ENCODE data around the gene WDR17. TPM values are rescaled to one million over a fixed set of nuclear protein-coding genes. Genes with fewer than 3 reads are reported as not detected.

The WDR17 gene
- total and polyA plus RNA-seq, 2 donors (not counting 3 experiments of a cell fraction or from before 2014, with no cell fraction given), result 0.07 to 0.42 TPM

DNA sequence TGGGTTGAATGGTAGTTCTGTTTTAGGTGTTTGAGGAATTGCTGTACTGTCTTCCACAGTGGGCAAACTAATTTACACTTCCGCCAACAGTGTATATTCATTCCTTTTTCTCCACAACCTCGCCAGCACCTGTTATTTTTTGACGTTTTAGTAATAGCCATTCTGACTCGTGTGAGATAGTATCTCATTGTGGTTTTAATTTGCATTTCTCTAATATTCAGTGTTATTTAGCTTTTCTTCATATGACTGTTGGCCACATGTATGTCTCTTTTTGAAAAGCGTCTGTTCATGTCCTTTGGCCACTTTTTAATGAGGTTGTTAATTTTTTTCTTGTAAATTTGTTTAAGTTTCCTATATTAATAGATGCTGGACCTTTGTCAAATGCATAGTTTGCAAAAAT lies 26.9 kb upstream of the WDR17 start:
- H3K9me1 ChIP-seq (replicated peaks; ENCODE audit: control insufficient read depth, extremely low read depth, insufficient read depth, low read length), result no peaks in the 10 kb centered on the region
- no peaks in the 10 kb centered on the region for H4K20me1 ChIP-seq (replicated peaks; ENCODE audit: control insufficient read depth, extremely low read depth, insufficient read depth, low read length)
- dilution Hi-C loops (cut with MboI; ENCODE audit: extremely low pct_ligation_motif_present, low sequenced_read_pairs) (no loop called here), intact Hi-C loops (cut with micrococcal nuclease) (no loop called here)
- no peak overlapping the region for H3K27ac ChIP-seq (ENCODE audit: insufficient read depth, low read depth, low read length)
- FAIRE-seq (no peak), DNase-seq (ENCODE audit: low read depth, low spot score) (no peak)
- H3K27me3 ChIP-seq (ENCODE audit: control insufficient read depth in 2 of 2, insufficient read depth in 2 of 2, low read length in 2 of 2), result no peaks in the 10 kb centered on the region
- ChIA-PET CTCF (no interaction called here), POLR2A (no interaction called here)
- H3K9ac ChIP-seq (replicated peaks; ENCODE audit: extremely low read depth, insufficient read depth, low read length), result no peak overlapping the region
- H3K79me2 ChIP-seq (ENCODE audit: control insufficient read depth, insufficient read depth, low read length), result no peaks in the 10 kb centered on the region
- no peak overlapping the region for H3K4me3 ChIP-seq (replicated peaks in 1 of 3; ENCODE audit: insufficient read depth in 1 of 3, low read depth in 1 of 3, low read length in 3 of 3)
- TF ChIP-seq MYC (IDR thresholded peaks at IDR 0.05; ENCODE audit: low read depth, low read length) (no peak), JUN (IDR thresholded peaks at IDR 0.05; ENCODE audit: borderline replicate concordance, insufficient read depth, insufficient read length, low read depth) (no peak), EZH2 (IDR thresholded peaks at IDR 0.05; ENCODE audit: borderline replicate concordance, low read depth, low read length, severe bottlenecking) (no peak), POLR2A (IDR thresholded peaks at IDR 0.05; ENCODE audit: low read depth, low read length) (no peak), GATA2 (IDR thresholded peaks at IDR 0.05; ENCODE audit: insufficient read depth, insufficient read length, low read depth, low read length) (no peak), FOS (IDR thresholded peaks at IDR 0.05; ENCODE audit: borderline replicate concordance, insufficient read depth, low read length) (no peak), POLR2AphosphoS5 (IDR thresholded peaks at IDR 0.05; ENCODE audit: insufficient read depth, low read depth, low read length) (no peak)
- TF ChIP-seq, protein P1, sequence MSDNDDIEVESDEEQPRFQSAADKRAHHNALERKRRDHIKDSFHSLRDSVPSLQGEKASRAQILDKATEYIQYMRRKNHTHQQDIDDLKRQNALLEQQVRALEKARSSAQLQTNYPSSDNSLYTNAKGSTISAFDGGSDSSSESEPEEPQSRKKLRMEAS (IDR thresholded peaks at IDR 0.05; ENCODE audit: insufficient read depth, insufficient read length), result no peak
- TF ChIP-seq, protein P2, sequence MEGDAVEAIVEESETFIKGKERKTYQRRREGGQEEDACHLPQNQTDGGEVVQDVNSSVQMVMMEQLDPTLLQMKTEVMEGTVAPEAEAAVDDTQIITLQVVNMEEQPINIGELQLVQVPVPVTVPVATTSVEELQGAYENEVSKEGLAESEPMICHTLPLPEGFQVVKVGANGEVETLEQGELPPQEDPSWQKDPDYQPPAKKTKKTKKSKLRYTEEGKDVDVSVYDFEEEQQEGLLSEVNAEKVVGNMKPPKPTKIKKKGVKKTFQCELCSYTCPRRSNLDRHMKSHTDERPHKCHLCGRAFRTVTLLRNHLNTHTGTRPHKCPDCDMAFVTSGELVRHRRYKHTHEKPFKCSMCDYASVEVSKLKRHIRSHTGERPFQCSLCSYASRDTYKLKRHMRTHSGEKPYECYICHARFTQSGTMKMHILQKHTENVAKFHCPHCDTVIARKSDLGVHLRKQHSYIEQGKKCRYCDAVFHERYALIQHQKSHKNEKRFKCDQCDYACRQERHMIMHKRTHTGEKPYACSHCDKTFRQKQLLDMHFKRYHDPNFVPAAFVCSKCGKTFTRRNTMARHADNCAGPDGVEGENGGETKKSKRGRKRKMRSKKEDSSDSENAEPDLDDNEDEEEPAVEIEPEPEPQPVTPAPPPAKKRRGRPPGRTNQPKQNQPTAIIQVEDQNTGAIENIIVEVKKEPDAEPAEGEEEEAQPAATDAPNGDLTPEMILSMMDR (IDR thresholded peaks at IDR 0.05; ENCODE audit: extremely low read depth in 1 of 2, insufficient read depth in 1 of 2, low read depth in 1 of 2, low read length in 2 of 2), result no peak
- H3K9me3 ChIP-seq (replicated peaks; ENCODE audit: control insufficient read depth, insufficient read depth, low read length), result no peaks in the 10 kb centered on the region
- no peak overlapping the region for H3K4me2 ChIP-seq (ENCODE audit: insufficient read depth, low read length)
- no TSS peak for BruUV-seq (replicated peaks)
- no peak overlapping the region for H2AFZ ChIP-seq (ENCODE audit: low read depth, low read length)
- H3K4me1 ChIP-seq (ENCODE audit: control insufficient read depth, extremely low read depth, insufficient read depth, low read length), result no peaks in the 10 kb centered on the region
- H3K36me3 ChIP-seq (ENCODE audit: control insufficient read depth in 2 of 2, extremely low read depth in 1 of 2, insufficient read depth in 2 of 2, low read length in 2 of 2), result no peaks in the 10 kb centered on the region

All from endothelial cell of umbilical vein (primary cell).